HG02938 (cell line): ENCODE results near the gene CHCHD6.

Experiments used
- ATAC-seq: cut with Tn5 transposase; IDR thresholded peaks from one replicate; pipeline ENCODE4 v1.9.1; 2021; ENCODE audit warnings: mild to moderate bottlenecking, moderate library complexity; ENCODE audit not compliant: unreplicated experiment

Gene CHCHD6

DNA sequence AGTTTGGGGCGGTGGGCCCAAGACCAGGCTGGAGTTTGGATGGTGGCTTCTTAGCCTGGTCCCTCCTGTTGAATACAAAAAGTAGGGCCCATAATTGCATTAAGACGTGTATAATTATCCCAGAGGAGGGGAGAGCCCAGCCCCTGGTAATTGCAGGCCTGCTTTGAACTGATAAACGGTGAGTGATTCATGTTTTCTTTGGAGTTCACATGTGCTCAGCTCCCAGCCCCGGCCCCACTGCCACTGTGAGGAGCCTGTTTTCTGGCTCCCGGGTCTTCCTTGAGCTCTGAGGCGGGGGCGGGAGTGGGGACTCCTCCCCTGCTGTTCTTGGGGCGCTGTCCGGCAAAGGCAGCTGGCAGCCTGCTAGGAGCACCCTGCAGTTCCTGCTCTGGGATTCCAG is 282.0 kb downstream of the CHCHD6 start:
- ATAC-seq = no peak

DNA sequence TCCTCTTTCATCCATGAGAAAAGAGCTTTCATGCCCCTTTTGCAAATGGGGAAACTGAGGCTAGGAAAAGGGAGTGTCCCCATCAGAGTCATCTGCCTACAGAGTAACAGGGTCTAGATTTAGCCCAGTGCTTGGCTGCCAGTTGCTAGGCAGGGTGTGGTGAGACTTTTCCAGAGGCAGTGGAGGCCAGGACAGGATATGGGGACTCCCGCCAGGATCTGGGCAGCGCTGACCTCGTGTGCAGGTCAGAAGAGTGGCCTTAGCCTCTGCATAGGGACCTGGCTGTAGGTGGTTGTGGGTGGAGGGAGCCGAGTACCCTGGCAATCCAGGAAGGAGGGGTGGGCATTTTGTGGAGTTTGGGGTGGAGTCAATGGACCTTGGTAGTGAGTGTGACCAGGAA is 283.1 kb downstream of the CHCHD6 start:
- no peak for ATAC-seq

DNA sequence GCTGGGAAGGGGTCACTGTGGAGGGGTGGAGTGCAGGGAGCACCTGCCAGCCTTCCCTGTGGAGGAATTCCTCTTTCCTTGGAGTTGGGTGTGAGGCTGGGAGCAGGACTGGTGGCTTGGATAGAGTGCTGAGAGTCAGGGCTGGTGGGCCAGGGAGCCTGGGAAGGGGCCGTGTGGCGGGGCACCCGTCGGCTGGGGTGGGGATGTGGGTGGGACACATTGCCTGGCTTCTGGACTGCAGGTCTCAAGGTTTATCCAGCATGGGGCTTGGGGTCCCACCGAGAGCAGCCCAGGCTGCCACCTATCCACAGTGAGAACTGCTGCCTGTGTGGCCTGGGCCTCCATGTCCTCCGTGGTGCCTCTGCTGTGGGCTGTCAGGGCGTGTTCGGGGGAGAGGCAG is 283.6 kb downstream of the CHCHD6 start:
- ATAC-seq = no peak

DNA sequence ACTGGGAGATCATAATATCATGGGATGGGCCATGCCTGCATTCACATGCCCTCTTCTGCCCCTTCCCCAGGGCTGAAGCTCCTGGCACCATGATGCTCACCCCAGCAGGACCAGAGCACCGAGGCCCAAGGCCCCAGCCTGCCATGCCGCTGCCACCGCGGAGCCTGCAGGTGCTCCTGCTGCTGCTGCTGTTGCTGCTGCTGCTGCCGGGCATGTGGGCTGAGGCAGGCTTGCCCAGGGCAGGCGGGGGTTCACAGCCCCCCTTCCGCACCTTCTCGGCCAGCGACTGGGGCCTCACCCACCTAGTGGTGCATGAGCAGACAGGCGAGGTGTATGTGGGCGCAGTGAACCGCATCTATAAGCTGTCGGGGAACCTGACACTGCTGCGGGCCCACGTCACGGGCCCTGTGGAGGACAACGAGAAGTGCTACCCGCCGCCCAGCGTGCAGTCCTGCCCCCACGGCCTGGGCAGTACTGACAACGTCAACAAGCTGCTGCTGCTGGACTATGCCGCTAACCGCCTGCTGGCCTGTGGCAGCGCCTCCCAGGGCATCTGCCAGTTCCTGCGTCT is 284.5 kb downstream of the CHCHD6 start:
- ATAC-seq = no peak

- ATAC-seq = no peak
Observed at GRCh38 chr3:126989316-126990023, 285.4 kb downstream of the CHCHD6 start.

DNA sequence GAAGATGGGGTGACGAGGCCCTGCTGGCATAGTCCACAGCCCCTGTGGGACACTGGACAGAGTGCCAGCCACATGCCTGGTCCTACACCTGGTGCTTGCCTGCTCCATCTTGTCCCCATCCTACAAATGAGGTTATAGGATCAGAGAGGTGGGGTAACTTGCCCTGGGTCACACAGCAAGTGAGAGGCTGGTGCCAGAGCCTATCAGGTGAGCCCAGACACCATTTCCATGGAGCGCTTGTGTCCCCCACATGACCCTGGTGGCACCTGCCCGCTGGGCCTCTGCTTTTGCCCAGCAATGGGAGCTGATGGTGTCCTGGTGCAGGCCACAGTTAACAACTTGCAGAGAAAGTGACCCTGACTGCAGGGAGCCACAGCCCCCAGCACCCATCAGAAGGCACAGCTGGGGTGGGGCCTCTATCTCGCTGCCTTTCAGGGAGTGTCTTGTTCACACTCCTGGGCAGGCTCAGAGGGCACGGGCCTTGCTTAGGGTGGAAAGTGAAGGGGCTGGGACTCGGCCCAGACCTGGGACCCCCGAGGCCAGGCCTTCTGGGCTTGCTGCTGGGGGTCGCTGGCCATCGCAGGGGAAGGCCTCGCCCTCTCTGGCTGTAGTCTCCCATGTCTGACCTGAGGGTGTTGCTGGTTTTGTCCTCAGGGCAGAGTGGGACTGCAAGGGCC is 286.1 kb downstream of the CHCHD6 start:
- ATAC-seq = no peak

GRCh38 chr3:126990890-126991289 is 286.9 kb downstream of the CHCHD6 start:
- ATAC-seq = no peak

DNA sequence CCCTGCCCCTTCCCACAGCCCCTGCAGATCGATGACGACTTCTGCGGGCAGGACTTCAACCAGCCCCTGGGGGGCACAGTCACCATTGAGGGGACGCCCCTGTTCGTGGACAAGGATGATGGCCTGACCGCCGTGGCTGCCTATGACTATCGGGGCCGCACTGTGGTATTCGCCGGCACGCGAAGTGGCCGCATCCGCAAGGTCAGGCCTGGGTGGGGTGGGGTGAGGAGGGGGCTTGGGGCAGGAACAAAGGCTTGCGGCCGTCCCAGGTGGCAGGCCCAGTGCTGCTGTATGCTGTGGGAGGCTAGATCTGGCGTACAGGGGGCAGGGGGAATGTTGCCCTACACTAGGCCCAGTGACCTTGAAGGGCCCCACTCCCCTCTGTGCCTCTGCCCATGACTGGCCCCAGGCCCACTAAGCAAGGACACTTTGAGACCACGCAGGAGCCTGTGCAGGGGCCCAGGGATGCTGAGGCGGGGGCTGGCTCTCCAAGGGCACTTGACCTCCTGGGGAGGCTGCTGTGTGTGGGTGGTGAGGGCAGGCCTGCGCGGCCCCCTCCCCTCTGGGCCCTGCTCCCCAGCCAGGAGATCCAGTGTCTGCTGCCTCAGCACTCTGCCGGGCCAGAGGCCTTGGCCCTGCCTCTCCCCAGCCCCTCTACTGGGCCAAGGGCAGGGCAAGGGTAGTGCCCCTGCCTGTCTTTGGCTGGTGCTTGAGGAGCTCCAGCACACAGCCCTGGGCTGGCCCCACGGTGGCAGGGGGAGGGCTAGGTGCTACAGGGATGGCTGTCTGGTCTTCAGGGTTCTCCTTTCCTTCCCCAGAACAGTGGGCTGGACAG is 287.5 kb downstream of the CHCHD6 start:
- ATAC-seq = no peak

DNA sequence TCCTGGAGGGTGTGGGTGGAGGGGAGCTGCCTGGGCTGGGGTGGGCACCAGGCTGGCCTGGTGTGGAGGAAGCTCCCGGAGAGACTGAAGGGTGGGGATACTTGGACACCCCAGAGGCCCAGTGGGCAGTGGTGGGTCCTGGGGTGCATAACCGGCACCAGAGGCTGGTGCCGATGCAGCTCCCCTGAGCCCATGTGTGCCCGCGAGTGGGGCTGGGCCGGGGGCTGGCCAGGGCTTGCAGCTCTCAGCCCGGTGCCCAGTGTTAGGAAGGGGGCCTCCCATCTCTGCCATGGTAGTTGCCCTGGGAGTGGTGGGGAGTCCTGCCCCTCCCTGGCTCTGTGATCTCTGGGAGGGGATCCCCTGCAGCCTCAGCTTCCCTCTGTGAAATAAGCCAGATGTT is 288.2 kb downstream of the CHCHD6 start:
- no peak for ATAC-seq

GRCh38 chr3:126992776-126993175 is 288.7 kb downstream of the CHCHD6 start:
- no peak for ATAC-seq

DNA sequence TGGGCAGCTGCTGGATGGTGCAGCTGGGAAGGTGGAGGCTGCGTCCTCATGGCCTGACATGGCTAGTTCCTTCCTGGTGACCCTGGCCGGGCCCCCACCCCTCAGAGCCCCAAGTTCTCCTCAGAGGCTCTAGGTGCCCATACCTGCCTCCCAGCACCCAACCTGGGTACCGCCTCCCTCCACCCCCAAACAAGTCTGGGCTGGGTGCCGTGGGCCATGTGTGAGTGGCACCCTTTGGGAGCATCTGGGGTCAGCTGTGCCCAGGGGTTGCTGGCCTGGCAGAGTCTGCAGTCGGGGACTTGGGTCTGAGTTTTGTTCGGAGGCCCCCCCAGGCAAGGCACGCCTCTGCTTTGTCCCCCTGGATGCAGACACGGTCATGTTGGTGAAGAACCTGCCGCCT is 289.4 kb downstream of the CHCHD6 start:
- no peak for ATAC-seq

GRCh38 chr3:126994661-126995245 is 290.7 kb downstream of the CHCHD6 start:
- no peak for ATAC-seq

DNA sequence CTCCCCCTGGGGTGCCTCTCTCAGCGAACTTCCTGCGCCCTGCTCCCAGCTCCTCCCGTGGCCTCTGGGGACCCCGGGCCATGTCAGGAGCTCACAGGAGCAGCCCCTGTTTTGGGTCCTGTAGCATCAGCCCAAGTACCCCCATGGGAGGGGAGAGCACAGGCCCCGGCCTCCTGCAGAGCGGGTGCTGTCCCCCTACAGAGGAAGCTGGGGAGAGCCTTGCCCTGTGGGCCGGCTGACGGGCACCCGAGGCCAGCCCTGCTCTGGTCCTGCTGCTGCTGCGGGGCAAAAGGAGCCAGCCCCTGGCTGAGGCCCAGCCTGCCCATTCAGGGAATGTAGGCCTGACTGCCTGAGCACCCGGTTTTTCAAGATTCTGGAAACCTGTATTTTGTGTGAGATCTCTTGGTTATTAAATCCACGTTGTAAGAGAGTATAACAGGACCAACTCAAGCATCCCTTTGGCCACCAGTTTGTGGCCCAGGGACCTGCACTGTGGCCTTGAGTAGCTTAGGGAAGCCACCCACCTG is 291.3 kb downstream of the CHCHD6 start:
- no peak for ATAC-seq

DNA sequence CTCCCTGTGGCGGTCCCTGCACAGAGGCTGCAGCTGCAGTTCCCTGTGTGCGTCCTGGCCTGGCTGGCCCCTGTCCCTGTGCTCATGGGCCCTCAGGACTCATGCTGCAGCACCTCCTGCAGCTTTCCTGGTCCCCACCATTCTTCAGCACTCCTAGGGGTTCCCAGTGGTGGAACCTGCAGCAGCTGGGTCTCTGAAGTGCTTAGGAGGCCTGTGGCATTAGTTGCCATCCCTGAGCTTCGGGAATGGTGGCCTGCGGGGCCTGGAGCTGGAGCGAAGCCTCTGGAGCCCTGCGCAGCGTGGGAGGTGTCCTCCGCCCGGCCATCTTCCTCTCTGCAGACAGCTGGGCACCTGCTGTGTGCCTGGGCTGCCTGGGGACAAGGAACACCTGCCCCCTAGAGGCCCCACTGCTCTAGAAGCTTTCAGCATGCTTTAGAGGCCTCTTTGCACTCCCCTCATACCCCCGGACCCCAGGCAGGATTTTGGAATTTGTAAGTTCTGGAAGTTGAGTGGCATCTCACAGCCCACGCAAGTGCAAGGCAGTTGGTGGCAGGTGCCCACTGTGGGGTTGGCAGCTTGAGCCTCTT is 292.0 kb downstream of the CHCHD6 start:
- no peak for ATAC-seq

DNA sequence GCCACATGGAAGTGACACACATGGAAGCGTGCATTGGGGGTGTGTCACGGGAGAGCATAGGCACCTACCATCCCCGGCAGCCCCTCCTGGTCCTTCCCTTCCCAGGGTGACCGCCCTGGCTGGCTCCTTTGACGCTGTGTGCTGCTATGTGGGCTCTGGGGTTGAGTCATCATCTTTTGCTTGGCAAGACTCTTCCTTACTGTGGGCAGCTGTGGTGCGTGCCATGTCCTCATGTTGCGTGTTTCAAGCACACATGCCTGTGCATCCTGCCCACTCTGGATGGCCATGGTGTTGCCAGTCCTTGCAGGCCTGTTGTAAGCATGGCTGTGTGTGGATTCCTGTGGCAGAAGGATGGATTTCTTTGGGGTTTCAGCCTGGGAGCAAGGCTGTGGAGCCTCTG is 292.9 kb downstream of the CHCHD6 start:
- ATAC-seq = no peak

DNA sequence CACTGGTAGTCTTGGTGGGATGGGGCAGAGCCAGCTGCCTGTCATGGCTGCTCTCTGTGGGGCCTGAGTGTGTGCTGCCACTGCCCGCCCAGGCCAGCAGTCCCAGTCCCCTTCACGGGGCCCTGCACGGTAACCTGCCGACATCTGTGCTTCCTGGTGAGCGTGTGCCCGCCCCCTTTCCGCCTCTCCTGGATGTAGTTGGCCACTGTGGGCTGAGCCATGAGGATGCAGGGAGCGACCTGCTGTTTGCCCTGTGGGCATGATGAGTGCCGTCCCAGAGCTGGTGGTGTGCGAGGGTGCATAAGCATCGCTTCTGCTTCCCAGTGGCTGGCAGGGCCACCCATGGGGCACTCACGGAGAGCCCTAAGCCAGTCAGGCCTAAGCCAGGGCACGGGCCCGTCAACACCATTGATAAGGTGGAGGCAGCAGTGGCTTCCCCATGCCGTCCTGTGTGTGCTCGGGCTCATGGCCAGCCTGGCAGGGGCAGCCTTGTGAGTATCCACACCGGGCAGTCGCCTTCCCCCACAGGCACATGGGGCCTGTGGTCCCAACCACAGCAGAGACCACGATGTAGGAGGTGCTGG is 293.5 kb downstream of the CHCHD6 start:
- no peak for ATAC-seq

GRCh38 chr3:126998320-126998719 is 294.3 kb downstream of the CHCHD6 start:
- ATAC-seq = no peak

GRCh38 chr3:126998728-126999127 is 294.7 kb downstream of the CHCHD6 start:
- no peak for ATAC-seq

- ATAC-seq = no peak
Observed at GRCh38 chr3:126999383-126999782, 295.3 kb downstream of the CHCHD6 start.

DNA sequence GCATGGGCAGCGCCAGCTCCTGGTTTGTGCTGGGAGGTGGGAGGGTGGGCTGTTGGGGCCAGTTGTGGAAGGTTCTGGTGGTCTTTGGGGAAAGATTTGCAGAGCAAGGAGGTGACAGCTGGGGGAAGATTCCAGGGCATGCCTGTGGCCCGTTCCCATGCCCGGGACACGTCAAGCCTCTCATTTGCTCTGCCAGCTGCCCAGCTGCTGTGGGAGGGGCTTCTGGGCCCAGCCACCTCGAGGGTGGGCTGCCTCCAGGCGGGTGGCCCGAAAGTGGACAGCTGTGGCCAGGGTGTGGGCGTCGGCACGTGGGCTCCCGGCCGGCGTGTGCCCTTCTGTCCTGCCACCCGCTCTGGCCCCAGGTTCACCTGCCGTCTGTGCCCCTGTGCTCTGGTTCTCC is 296.1 kb downstream of the CHCHD6 start:
- no peak for ATAC-seq
